Chondrocyte (in vitro differentiated cells): ENCODE results near the gene CPEB4. TPM values are rescaled to one million over a fixed set of nuclear protein-coding genes. Genes with fewer than 3 reads are reported as not detected.

Experiments used
- DNase-seq: peaks from one replicate; pipeline ENCODE4 v3.0.0; 2021; ENCODE audit warnings: mixed read lengths, low spot score
- H3K27ac Mint-ChIP-seq: one replicate; pipeline ENCODE4 v1.8.0; 2021; ENCODE audit warnings: mild to moderate bottlenecking, moderate library complexity, mixed read lengths; ENCODE audit not compliant: unreplicated experiment
- H3K27me3 Mint-ChIP-seq: 2 replicates; pipeline ENCODE4 v1.8.0; 2021; ENCODE audit warnings: low read depth, mixed read lengths
- H3K36me3 Mint-ChIP-seq: 2 replicates; pipeline ENCODE4 v1.8.0; 2021; ENCODE audit warnings: low read depth, mixed read lengths
- H3K4me1 Mint-ChIP-seq: 2 replicates; pipeline ENCODE4 v1.8.0; 2021; ENCODE audit warnings: low read depth, mild to moderate bottlenecking, mixed read lengths
- H3K4me3 Mint-ChIP-seq: one replicate; pipeline ENCODE4 v1.8.0; 2021; ENCODE audit warnings: mild to moderate bottlenecking, moderate library complexity, mixed read lengths; ENCODE audit not compliant: unreplicated experiment
- H3K9me3 Mint-ChIP-seq: 2 replicates; pipeline ENCODE4 v1.8.0; 2021; ENCODE audit warnings: low read depth, mixed read lengths
- CTCF ChIP-seq: fragments of 200-600 bp; sonication (generic); IDR thresholded peaks from 2 replicates; pipeline ENCODE4 v1.5.0; 2021; ENCODE audit warnings: antibody characterized with exemption, mild to moderate bottlenecking, moderate library complexity
- long read RNA-seq: library from polyadenylated mRNA; stranded (forward); transcript quantifications from one replicate; pipeline ENCODE4 v2.0.0, GENCODE V29; 2021
- total RNA-seq: library from RNA; stranded (reverse); gene quantifications from 3 replicates; pipeline ENCODE4 v1.2.1, GENCODE V29; 2021

CPEB4 gene
- 24.7 to 27.7 TPM (median 27.1 TPM) in 3 replicates for total RNA-seq
- long read RNA-seq, partial matches to known transcripts: 2 of 8 reads
- long read RNA-seq, other reads (novel, unspliced or antisense): 2 of 8 reads

- TF ChIP-seq CTCF: no peak
- Mint-ChIP-seq H3K27me3 (no peaks in the 10 kb centered on the region), H3K27ac (peak within 1 kb of the TSS; percentile 97), H3K9me3 (no peaks in the 10 kb centered on the region), H3K36me3 (peaks cover 4% of the 10 kb centered on the region), H3K4me1 (peaks cover 50% of the 10 kb centered on the region), H3K4me3 (peak within 1 kb of the TSS; percentile 95)
- peak; percentile 99 for DNase-seq
Measured at GRCh38 chr5:173887610-173888472, at the start of gene CPEB4. CPEB4 (plus strand) TSS chr5:173888349; CDS start chr5:173889734, 1,385 bp downstream.

GRCh38 chr5:173839117-173839713 lies 48.9 kb upstream of the CPEB4 start:
- Mint-ChIP-seq H3K4me3 (no peak overlapping the region), H3K27me3 (no peaks in the 10 kb centered on the region), H3K27ac (no peak overlapping the region), H3K4me1 (no peaks in the 10 kb centered on the region), H3K9me3 (no peaks in the 10 kb centered on the region), H3K36me3 (no peaks in the 10 kb centered on the region)
- no peak for TF ChIP-seq CTCF
- no peak for DNase-seq

- no peaks in the 10 kb centered on the region for H3K27me3 Mint-ChIP-seq
- DNase-seq: no peak
- no peak overlapping the region for H3K4me3 Mint-ChIP-seq
- H3K36me3 Mint-ChIP-seq: no peaks in the 10 kb centered on the region
- no peaks in the 10 kb centered on the region for H3K9me3 Mint-ChIP-seq
- no peaks in the 10 kb centered on the region for H3K4me1 Mint-ChIP-seq
- no peak for TF ChIP-seq CTCF
- no peak overlapping the region for H3K27ac Mint-ChIP-seq
Measured at GRCh38 chr5:173840111-173840983, 47.8 kb upstream of the CPEB4 start.

- no peaks in the 10 kb centered on the region for H3K36me3 Mint-ChIP-seq
- DNase-seq: no peak
- no peak overlapping the region for H3K27ac Mint-ChIP-seq
- no peak overlapping the region for H3K4me3 Mint-ChIP-seq
- H3K27me3 Mint-ChIP-seq: no peaks in the 10 kb centered on the region
- no peak for TF ChIP-seq CTCF
- H3K9me3 Mint-ChIP-seq: no peaks in the 10 kb centered on the region
- H3K4me1 Mint-ChIP-seq: no peaks in the 10 kb centered on the region
Measured at GRCh38 chr5:173841710-173842109, 46.4 kb upstream of the CPEB4 start.

GRCh38 chr5:173843794-173844193 lies 44.4 kb upstream of the CPEB4 start:
- no peaks in the 10 kb centered on the region for H3K27me3 Mint-ChIP-seq
- no peak for DNase-seq
- peaks cover 7% of the 10 kb centered on the region for H3K9me3 Mint-ChIP-seq
- no peak overlapping the region for H3K4me3 Mint-ChIP-seq
- no peaks in the 10 kb centered on the region for H3K36me3 Mint-ChIP-seq
- TF ChIP-seq CTCF: no peak
- H3K27ac Mint-ChIP-seq: no peak overlapping the region
- no peaks in the 10 kb centered on the region for H3K4me1 Mint-ChIP-seq
